Measurements from ENCODE around the gene ORAI3.

Gene ORAI3

DNA sequence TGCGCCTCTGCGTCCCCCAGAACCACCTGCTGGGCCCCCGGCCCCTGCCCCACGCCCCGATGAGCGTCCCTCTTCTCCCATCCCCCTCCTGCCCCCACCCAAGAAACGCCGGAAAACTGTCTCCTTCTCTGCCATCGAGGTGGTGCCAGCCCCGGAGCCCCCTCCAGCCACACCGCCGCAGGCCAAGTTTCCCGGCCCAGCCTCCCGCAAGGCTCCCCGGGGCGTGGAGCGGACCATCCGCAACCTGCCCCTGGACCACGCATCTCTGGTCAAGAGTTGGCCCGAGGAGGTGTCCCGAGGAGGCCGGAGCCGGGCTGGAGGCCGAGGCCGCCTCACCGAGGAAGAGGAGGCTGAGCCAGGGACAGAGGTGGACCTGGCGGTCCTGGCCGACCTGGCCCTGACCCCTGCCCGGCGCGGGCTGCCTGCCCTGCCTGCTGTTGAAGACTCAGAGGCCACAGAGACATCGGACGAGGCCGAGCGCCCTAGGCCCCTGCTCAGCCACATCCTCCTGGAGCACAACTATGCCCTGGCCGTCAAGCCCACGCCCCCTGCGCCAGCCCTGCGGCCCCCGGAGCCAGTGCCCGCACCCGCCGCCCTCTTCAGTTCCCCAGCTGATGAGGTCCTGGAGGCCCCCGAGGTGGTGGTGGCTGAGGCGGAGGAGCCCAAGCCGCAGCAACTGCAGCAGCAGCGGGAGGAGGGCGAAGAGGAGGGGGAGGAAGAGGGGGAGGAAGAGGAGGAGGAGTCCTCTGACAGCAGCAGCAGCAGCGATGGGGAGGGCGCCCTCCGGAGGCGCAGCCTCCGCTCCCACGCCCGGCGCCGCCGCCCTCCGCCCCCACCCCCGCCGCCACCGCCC, 30.5 kb downstream of the ORAI3 start:
- no peak overlapping the region for H3K4me3 ChIP-seq
- H3K4me2 ChIP-seq = no peak overlapping the region
- H3K27me3 ChIP-seq = no peaks in the 10 kb centered on the region
- TF ChIP-seq Cebpa-rat (IDR thresholded peaks at IDR 0.05) = no peak
- H3K9me3 ChIP-seq (replicated peaks in 1 of 11) = no peaks in the 10 kb centered on the region
- peaks cover 91 to 99% (median 97%) of the 10 kb centered on the region in 11 experiments for H3K36me3 ChIP-seq
- no peak overlapping the region for H3K9ac ChIP-seq
- H4K20me1 ChIP-seq = peaks cover 5 to 89% (median 56%) of the 10 kb centered on the region in 11 experiments; a peak in 21 of 22 replicates
- H3K4me1 ChIP-seq = peaks cover 2 to 12% (median 7%) of the 10 kb centered on the region in 10 experiments; a peak in 14 of 20 replicates
- H3K27ac ChIP-seq = no peak overlapping the region

DNA sequence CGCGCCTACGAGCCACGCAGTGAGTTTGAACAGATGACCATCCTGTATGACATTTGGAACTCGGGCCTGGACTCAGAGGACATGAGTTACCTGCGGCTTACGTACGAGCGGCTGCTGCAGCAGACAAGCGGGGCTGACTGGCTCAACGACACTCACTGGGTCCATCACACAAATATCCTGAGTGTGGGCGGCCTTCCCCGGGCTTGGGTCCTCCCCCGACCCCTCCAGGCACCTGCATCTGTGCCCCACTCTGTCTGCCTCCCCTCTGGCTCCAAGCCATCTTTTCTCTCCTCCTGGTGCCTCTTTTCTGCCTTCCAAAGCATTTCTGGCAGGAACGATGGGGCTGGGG, 31.1 kb downstream of the ORAI3 start:
- Histone ChIP-seq H4K20me1 (peaks cover 5 to 88% (median 55%) of the 10 kb centered on the region in 11 experiments; a peak in 21 of 22 replicates), H3K9ac (no peak overlapping the region), H3K9me3 (replicated peaks in 1 of 11) (no peaks in the 10 kb centered on the region), H3K4me1 (peaks cover 7 to 18% (median 12%) of the 10 kb centered on the region in 10 experiments; a peak in 15 of 20 replicates), H3K4me3 (no peak overlapping the region), H3K36me3 (peaks cover 89 to 98% (median 94%) of the 10 kb centered on the region in 11 experiments), H3K27me3 (no peaks in the 10 kb centered on the region), H3K4me2 (no peak overlapping the region), H3K27ac (no peak overlapping the region)
- no peak for TF ChIP-seq Cebpa-rat (IDR thresholded peaks at IDR 0.05)

DNA sequence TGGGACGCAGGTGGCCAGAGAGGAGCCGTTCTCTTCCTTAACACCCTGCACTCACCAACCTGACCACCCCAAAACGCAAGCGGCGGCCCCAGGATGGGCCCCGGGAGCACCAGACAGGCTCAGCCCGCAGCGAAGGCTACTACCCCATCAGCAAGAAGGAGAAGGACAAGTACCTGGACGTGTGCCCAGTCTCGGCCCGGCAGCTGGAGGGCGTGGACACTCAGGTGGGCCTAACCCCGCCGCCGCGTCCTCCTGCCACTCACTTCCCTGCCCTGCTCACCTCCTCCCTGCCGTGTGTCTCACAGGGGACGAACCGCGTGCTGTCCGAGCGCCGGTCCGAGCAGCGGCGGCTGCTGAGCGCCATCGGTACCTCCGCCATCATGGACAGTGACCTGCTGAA, 31.6 kb downstream of the ORAI3 start:
- H3K36me3 ChIP-seq = peaks cover 85 to 96% (median 90%) of the 10 kb centered on the region in 11 experiments

DNA sequence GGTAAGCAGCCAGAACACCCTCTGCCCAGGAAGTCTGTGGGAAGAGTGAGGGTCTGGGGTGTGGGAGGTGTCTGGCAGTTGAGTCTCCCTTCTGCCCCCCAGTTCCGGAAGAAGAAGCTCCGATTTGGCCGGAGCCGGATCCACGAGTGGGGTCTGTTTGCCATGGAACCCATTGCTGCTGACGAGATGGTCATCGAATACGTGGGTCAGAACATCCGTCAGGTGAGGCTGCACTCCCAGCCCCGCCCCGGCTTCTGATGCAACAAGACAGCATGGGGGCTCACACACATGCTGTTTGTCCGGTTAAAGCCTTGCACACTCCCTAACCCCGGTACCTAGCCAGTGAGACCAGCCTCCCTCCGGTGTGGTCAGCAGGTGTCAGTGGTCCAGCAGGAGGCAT, 32.1 kb downstream of the ORAI3 start:
- Histone ChIP-seq H3K4me1 (peaks cover 9 to 23% (median 18%) of the 10 kb centered on the region in 10 experiments; a peak in 17 of 20 replicates), H3K9me3 (replicated peaks in 1 of 11) (no peaks in the 10 kb centered on the region), H3K36me3 (peaks cover 79 to 96% (median 85%) of the 10 kb centered on the region in 11 experiments), H3K4me3 (no peak overlapping the region), H3K4me2 (no peak overlapping the region), H3K9ac (no peak overlapping the region), H3K27ac (no peak overlapping the region), H4K20me1 (peaks cover 5 to 80% (median 51%) of the 10 kb centered on the region in 11 experiments; a peak in 21 of 22 replicates), H3K27me3 (no peaks in the 10 kb centered on the region)
- no peak for TF ChIP-seq Cebpa-rat (IDR thresholded peaks at IDR 0.05)

More for the DNA sequence above, 31.6 kb downstream of the ORAI3 start:
- H4K20me1 ChIP-seq = peaks cover 5 to 85% (median 55%) of the 10 kb centered on the region in 11 experiments; a peak in 21 of 22 replicates
- TF ChIP-seq Cebpa-rat (IDR thresholded peaks at IDR 0.05) = no peak
- no peak overlapping the region for H3K4me2 ChIP-seq
- H3K27ac ChIP-seq = no peak overlapping the region
- no peaks in the 10 kb centered on the region for H3K9me3 ChIP-seq (replicated peaks in 1 of 11)
- no peaks in the 10 kb centered on the region for H3K27me3 ChIP-seq
- H3K4me1 ChIP-seq = peaks cover 9 to 22% (median 16%) of the 10 kb centered on the region in 10 experiments; a peak in 17 of 20 replicates
- no peak overlapping the region for H3K4me3 ChIP-seq
- H3K9ac ChIP-seq = no peak overlapping the region

DNA sequence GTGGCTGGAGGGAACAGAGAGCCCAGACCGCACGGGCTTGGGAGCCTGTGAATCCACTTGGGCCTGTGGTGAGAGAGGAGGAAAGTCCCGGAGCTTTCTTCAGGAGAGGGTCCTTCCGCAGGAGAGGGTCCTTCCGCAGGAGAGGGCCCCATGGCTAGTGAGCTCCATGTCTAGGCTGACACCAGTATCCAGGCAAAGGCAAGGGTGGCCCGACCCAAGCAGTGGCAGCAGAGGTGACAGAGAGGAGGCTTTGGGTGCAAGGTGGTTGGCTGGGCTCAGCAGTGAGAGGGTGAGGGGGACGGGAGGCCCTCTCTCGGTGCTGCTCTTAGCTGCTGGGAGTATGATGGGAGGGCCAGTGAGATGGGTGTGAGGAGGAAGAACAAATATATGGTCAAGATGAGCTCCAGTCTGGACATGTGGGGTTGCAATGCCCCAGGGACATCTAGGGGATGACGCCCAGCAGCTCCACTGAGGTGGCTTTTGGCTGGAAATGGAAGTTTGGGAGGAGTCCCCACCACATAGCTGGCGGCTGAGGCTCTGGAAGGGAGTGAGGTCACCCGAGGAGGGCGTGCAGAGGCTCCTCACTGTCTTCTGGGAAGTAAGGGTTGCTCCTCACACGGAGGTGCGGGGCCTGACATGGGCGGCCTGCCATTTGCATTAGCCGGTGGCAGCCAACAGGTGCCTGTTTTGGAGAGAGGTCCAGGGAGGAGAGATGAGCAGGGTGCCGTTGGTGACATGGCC, 33.9 kb downstream of the ORAI3 start:
- Histone ChIP-seq H3K4me3 (no peak overlapping the region), H4K20me1 (peaks cover under 1 to 62% (median 36%) of the 10 kb centered on the region in 11 experiments; a peak in 19 of 22 replicates), H3K4me1 (peaks cover 9 to 33% (median 18%) of the 10 kb centered on the region in 10 experiments; a peak in 17 of 20 replicates), H3K9ac (peak overlapping the region in 1 of 11 experiments; percentile 13; a peak in 1 of 22 replicates), H3K36me3 (peaks cover 64 to 95% (median 76%) of the 10 kb centered on the region in 11 experiments), H3K27me3 (no peaks in the 10 kb centered on the region), H3K9me3 (replicated peaks in 1 of 11) (no peaks in the 10 kb centered on the region), H3K27ac (no peak overlapping the region), H3K4me2 (no peak overlapping the region)
- TF ChIP-seq Cebpa-rat (IDR thresholded peaks at IDR 0.05) = no peak

DNA sequence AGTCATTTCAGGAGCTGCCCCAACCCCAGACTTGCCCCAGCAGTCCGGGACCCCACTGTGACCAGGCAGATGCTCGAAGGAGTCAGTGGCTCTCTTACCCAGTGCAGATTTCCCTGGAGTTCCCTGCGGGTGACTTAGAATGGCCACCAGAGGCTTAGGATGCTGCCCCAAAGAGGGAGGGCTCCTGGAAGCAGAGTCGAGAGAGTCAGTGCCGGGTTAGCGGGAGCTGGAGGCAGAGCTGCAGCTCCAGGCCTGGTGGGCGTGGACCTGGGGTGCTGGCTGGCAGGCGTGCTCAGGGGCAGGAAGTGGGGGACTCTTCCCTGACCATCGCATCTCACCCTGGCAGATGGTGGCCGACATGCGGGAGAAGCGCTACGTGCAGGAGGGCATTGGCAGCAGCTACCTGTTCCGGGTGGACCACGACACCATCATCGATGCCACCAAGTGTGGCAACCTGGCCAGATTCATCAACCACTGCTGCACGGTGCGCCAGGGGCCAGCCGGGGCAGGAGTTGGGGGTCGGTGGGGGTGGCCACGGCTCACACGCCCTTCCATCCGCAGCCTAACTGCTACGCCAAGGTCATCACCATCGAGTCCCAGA, 34.5 kb downstream of the ORAI3 start:
- H3K9me3 ChIP-seq (replicated peaks in 1 of 11) = no peaks in the 10 kb centered on the region
- H3K9ac ChIP-seq = peak overlapping the region in 5 of 11 experiments; percentile 5 to 56 (median 23); a peak in 4 of 22 replicates
- no peak for TF ChIP-seq Cebpa-rat (IDR thresholded peaks at IDR 0.05)
- H3K36me3 ChIP-seq = peaks cover 57 to 95% (median 77%) of the 10 kb centered on the region in 11 experiments
- no peaks in the 10 kb centered on the region for H3K27me3 ChIP-seq
- no peak overlapping the region for H3K4me3 ChIP-seq
- H3K4me1 ChIP-seq = peaks cover 9 to 33% (median 18%) of the 10 kb centered on the region in 10 experiments; a peak in 17 of 20 replicates
- H4K20me1 ChIP-seq = peaks cover 0 to 56% (median 29%) of the 10 kb centered on the region in 11 experiments; a peak in 17 of 22 replicates
- H3K27ac ChIP-seq = peak overlapping the region in 1 of 11 experiments; percentile 41; a peak in 1 of 22 replicates
- H3K4me2 ChIP-seq = peak overlapping the region in 4 of 11 experiments; percentile 16 to 43 (median 32); a peak in 3 of 22 replicates

DNA sequence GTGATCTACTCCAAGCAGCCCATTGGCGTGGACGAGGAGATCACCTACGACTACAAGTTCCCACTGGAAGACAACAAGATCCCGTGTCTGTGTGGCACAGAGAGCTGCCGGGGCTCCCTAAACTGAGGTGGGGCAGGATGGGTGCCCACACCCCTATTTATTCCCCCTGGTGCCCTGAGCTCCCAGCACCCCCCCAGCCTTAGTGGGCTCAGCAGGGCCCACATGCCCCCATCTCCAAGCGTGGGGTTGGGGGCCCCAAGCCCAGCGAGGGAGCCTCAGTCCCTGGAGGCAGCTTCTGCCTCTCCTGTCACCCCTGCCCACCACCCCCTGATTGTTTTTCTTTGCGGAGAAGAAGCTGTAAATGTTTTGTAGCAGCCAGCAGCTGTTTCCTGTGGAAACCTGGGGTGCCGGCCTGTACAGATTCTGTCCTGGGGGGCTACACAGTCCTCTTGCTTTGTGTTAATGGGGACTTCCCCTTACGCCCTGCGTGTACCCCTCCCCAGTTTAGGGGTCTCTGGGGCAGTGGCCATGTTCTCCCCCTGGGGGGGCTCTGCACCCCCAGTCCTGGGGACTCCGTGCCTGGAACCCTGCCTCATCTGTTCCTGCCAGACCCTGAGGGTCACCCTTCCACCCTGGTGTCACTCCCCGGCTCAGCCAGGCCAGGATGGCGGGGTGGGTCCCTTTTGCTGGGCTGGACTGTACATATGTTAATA, 35.2 kb downstream of the ORAI3 start:
- Histone ChIP-seq H4K20me1 (peaks cover 0 to 49% (median 24%) of the 10 kb centered on the region in 11 experiments; a peak in 17 of 22 replicates), H3K4me2 (peak overlapping the region in 5 of 11 experiments; percentile 16 to 43 (median 28); a peak in 6 of 22 replicates), H3K36me3 (peaks cover 52 to 88% (median 72%) of the 10 kb centered on the region in 11 experiments), H3K9me3 (replicated peaks in 1 of 11) (no peaks in the 10 kb centered on the region), H3K9ac (peak overlapping the region in 9 of 11 experiments; percentile 3 to 56 (median 36); a peak in 11 of 22 replicates), H3K27ac (peak overlapping the region in 5 of 11 experiments; percentile 2 to 41 (median 34); a peak in 6 of 22 replicates), H3K27me3 (no peaks in the 10 kb centered on the region), H3K4me1 (peaks cover 9 to 36% (median 18%) of the 10 kb centered on the region in 10 experiments; a peak in 17 of 20 replicates), H3K4me3 (no peak overlapping the region)
- no peak for TF ChIP-seq Cebpa-rat (IDR thresholded peaks at IDR 0.05)

Measured in BLaER1 treated with 17β-estradiol and CSF1 and Interleukin-3, amounts not matched to agents 10 nM and 100 nM (cell line).